ENCODE data around the gene EXTL2. TPM values are rescaled to one million over a fixed set of nuclear protein-coding genes. Genes with fewer than 3 reads are reported as not detected.
"Not testable (repeated sequence)": the region's sequence is repeated elsewhere in the genome, so short reads cannot be mapped to it uniquely, and the experiment has no call there.

Gene EXTL2
- total RNA-seq, 3 donors from 2014 or later = 4.7 to 13.4 (median 4.8) TPM

- Histone ChIP-seq H3K4me1 (ENCODE audit: low read depth) (peaks cover 28% of the 10 kb centered on the region), H3K36me3 (ENCODE audit: low read depth) (no peaks in the 10 kb centered on the region), H3K4me3 (peak overlapping the region; percentile 62), H3K9me3 (no peaks in the 10 kb centered on the region)
- DNase-seq = peak in 1 of 3 donors; percentile 51
- ATAC-seq = peak; percentile 51
- intact Hi-C loops (cut with DNase I, micrococcal nuclease) = no loop called here
- TF ChIP-seq, protein P1, sequence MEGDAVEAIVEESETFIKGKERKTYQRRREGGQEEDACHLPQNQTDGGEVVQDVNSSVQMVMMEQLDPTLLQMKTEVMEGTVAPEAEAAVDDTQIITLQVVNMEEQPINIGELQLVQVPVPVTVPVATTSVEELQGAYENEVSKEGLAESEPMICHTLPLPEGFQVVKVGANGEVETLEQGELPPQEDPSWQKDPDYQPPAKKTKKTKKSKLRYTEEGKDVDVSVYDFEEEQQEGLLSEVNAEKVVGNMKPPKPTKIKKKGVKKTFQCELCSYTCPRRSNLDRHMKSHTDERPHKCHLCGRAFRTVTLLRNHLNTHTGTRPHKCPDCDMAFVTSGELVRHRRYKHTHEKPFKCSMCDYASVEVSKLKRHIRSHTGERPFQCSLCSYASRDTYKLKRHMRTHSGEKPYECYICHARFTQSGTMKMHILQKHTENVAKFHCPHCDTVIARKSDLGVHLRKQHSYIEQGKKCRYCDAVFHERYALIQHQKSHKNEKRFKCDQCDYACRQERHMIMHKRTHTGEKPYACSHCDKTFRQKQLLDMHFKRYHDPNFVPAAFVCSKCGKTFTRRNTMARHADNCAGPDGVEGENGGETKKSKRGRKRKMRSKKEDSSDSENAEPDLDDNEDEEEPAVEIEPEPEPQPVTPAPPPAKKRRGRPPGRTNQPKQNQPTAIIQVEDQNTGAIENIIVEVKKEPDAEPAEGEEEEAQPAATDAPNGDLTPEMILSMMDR (IDR thresholded peaks at IDR 0.05) = no peak
Observed at GRCh38 chr1:100896481-100896982, 1.9 kb upstream of the EXTL2 start.

DNA sequence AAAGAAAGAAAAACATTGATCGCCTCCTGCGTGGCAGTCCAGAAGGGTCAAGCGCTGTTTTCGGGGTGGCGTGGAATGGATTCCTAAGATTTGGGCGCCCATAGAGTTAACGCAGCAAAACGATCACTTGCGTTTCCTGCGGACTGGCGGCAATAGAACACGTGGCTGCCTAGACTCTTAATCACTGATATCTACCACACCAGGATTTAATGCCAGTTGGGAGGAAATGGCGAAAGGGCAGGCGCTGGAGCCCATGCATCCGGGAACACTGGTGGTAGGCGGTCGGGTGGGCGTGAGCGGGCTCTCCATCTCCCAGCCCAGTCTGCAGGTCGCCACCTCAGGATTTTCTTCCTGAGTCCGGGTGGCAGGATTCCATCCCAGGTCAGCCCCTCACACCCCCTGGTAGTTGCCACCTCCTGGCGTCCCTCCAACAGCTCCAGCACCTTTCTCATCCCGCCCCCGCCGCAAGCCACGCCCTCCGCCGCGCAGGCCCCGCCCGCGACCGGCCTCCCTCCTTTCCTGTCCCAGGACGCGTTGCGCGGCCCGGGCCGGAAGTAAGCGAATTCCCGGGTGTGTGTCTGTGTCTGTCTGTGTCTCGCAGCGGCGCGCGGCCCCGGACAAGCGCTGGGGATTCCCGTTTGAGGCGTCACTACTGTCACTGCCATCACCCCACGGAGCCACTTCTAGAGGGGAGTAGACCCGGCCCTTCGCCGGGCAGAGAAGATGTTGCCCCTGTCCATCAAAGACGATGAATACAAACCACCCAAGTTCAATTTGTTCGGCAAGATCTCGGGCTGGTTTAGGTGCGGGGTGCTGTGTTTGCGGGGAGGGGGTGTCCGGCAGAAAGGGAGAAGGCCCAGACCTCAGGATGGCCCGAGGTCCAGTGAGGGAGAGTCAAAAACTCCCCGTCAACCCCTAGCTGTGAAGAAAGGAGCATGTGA lies 1.2 kb upstream of the EXTL2 start, which contains the start of gene SLC30A7:
TSS of gene SLC30A7 (plus strand) at position 551 of the 941 bp plus-strand sequence. CDS start at position 724, 173 bp downstream.
- intact Hi-C loops (cut with DNase I, micrococcal nuclease) = no loop called here

GRCh38 chr1:100893718-100894117 lies 924 bp downstream of the EXTL2 start:
- ATAC-seq = no peak
- Histone ChIP-seq H3K4me1 (ENCODE audit: low read depth) (peaks cover 19% of the 10 kb centered on the region), H3K9me3 (peaks cover 9% of the 10 kb centered on the region), H3K36me3 (ENCODE audit: low read depth) (no peaks in the 10 kb centered on the region), H3K4me3 (no peak overlapping the region)
- no peak for DNase-seq
- TF ChIP-seq, protein P1 (IDR thresholded peaks at IDR 0.05) = no peak
- intact Hi-C loops (cut with DNase I, micrococcal nuclease) = no loop called here

More for the DNA sequence above, 1.2 kb upstream of the EXTL2 start, which contains the start of gene SLC30A7:
- TF ChIP-seq, protein P1 (IDR thresholded peaks at IDR 0.05) = no peak
- ATAC-seq = peak; percentile 96
- DNase-seq = peak; percentile 98 to 99 (median 98)
- peak within 1 kb of the TSS; percentile 62 for H3K4me3 ChIP-seq
- H3K36me3 ChIP-seq (ENCODE audit: low read depth) = no peaks in the 10 kb centered on the region
- no peaks in the 10 kb centered on the region for H3K9me3 ChIP-seq
- peaks cover 28% of the 10 kb centered on the region for H3K4me1 ChIP-seq (ENCODE audit: low read depth)

DNA sequence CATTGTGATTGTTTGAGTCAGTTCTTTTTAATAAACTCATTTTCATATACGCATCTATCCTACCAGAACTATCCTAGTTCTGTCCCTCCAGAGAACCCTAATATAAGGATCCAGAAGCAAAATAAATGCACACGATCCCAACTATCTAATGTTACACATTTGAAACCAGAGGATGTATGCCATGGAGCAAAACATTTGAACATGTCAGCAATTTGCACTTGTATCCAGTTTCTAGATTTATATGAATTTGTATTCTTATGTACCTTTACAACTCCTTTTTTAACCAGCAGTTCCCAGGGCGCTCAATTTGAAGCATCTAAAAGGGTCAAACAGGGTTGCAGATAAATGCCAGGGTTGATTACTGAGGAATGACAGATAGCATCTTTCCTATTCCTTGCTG lies 2.1 kb downstream of the EXTL2 start:
- Histone ChIP-seq H3K36me3 (ENCODE audit: low read depth) (no peaks in the 10 kb centered on the region), H3K9me3 (peaks cover 9% of the 10 kb centered on the region), H3K4me3 (no peak overlapping the region), H3K4me1 (ENCODE audit: low read depth) (peaks cover 15% of the 10 kb centered on the region)
- DNase-seq (no peak), ATAC-seq (no peak)
- intact Hi-C loops (cut with DNase I, micrococcal nuclease) = no loop called here
- TF ChIP-seq, protein P1 (IDR thresholded peaks at IDR 0.05) = no peak

DNA sequence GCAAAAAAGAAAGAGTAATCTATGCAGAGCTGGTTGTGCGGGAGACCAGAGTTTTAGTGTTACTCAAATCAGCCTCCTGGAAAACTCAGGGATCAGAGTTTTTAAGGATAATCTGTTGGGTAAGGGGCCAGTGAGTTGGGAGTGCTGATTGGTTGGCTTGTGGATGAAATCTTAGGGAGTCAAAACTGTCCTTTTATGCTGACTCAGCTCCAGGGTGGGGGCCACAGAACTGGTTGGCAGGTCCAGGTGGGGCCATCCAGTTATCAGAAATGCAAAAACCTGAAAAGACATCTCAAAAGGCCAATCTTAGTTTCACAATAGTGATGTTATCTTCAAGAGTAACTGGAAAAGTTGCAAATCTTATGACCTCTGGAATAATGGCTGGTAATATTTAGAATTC lies 3.3 kb downstream of the EXTL2 start:
- ATAC-seq (no peak), DNase-seq (no peak)
- H3K4me3 ChIP-seq = no peak overlapping the region
- intact Hi-C loops (cut with DNase I, micrococcal nuclease) = no loop called here
- H3K9me3 ChIP-seq = peaks cover 9% of the 10 kb centered on the region
- TF ChIP-seq, protein P1 (IDR thresholded peaks at IDR 0.05) = no peak
- no peaks in the 10 kb centered on the region for H3K36me3 ChIP-seq (ENCODE audit: low read depth)
- H3K4me1 ChIP-seq (ENCODE audit: low read depth) = peaks cover 8% of the 10 kb centered on the region

DNA sequence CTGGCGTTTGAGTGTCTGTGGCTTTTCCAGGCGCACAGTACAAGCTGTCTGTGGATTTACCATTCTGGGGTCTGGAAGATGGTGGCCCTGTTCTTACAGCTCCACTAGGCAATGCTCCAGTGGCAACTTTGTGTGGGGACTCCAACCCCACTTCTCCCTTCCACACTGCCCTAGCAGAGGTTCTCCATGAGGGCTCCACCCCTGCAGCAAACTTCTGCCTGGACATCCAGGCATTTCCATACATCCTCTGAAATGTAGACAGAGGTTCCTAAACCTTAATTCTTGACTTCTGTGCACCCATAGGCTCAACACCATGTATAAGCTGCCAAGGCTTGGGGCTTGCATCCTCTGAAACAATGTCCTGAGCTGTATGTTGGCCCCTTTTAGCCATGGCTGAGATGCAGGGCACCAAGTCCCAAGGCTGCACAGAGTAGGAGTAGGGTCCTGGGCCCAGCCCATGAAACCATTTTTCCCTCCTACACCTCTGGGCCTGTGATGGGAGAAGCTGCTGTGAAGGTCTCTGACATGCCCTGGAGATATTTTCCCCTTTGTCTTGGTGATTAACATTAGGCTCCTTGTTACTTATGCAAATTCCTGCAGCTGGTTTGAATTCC lies 4.7 kb downstream of the EXTL2 start:
- ATAC-seq; H3K4me3 ChIP-seq; DNase-seq; H3K4me1 ChIP-seq (ENCODE audit: low read depth); H3K9me3 ChIP-seq; H3K36me3 ChIP-seq (ENCODE audit: low read depth); intact Hi-C loops (cut with DNase I, micrococcal nuclease): not testable (repeated sequence)

DNA sequence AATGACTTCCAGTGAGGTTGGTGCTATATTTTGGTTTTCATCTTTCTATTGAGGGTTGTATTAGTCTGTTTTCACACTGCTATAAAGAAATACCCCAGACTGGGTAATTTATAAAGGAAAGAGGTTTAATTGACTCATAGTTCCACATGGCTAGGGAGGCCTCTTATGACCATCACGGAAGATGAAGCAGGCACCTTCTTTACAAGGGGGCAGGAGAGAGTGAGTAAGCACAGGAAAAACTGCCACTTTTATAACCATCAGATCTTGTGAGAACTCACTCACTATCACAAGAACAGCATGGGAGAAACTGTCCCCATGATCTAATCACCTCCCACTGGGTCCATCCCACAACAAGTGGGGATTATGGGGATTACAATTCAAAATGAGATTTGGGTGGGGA lies 5.6 kb downstream of the EXTL2 start:
- ATAC-seq; H3K4me3 ChIP-seq; DNase-seq; H3K36me3 ChIP-seq (ENCODE audit: low read depth); H3K9me3 ChIP-seq; H3K4me1 ChIP-seq (ENCODE audit: low read depth); intact Hi-C loops (cut with DNase I, micrococcal nuclease): not testable (repeated sequence)
